C4-2B (cell line): ENCODE data around the gene PHOX2A.

Experiments
- H3K27ac ChIP-seq: fragments of 450-650 bp; 2 replicates; pipeline ENCODE4 v1.5.1; 2017
- CTCF ChIP-seq: fragments of 450-650 bp; conservative IDR thresholded peaks from 2 replicates; pipeline ENCODE4 v1.5.1; 2017; ENCODE audit warnings: mild to moderate bottlenecking
- ZFX ChIP-seq: fragments of 450-650 bp; IDR thresholded peaks from 2 replicates; pipeline ENCODE4 v1.6.1; 2017

PHOX2A gene

GRCh38 chr11:72280037-72280436, 36.1 kb upstream of the PHOX2A start:
- no peak overlapping the region for H3K27ac ChIP-seq
- TF ChIP-seq ZFX (no peak), CTCF (no peak)

GRCh38 chr11:72278905-72279304, 34.9 kb upstream of the PHOX2A start:
- no peak overlapping the region for H3K27ac ChIP-seq
- no peak for TF ChIP-seq ZFX
- TF ChIP-seq CTCF, result no peak

- TF ChIP-seq ZFX (no peak), CTCF (no peak)
These were observed 30.5 kb upstream of the PHOX2A start for GRCh38 chr11:72274435-72274834.

GRCh38 chr11:72271980-72272379, 28.0 kb upstream of the PHOX2A start:
- TF ChIP-seq ZFX (no peak), CTCF (no peak)
- H3K27ac ChIP-seq, result no peak overlapping the region

More at GRCh38 chr11:72274435-72274834, 30.5 kb upstream of the PHOX2A start:
- no peak overlapping the region for H3K27ac ChIP-seq

- no peak for TF ChIP-seq CTCF
- TF ChIP-seq ZFX, result no peak
- H3K27ac ChIP-seq, result no peak overlapping the region
These were observed 24.1 kb upstream of the PHOX2A start for GRCh38 chr11:72267956-72268617.

- H3K27ac ChIP-seq, result peak overlapping the region; percentile 77
These were observed 23.0 kb upstream of the PHOX2A start for GRCh38 chr11:72266960-72267359.

GRCh38 chr11:72265951-72266350, 22.0 kb upstream of the PHOX2A start:
- TF ChIP-seq CTCF (no peak), ZFX (no peak)
- H3K27ac ChIP-seq, result peak overlapping the region; percentile 77

- TF ChIP-seq ZFX, result no peak
- TF ChIP-seq CTCF, result no peak
- no peak overlapping the region for H3K27ac ChIP-seq
These were observed 19.4 kb upstream of the PHOX2A start for GRCh38 chr11:72263361-72263760.
